CD4-positive, CD25-positive, alpha-beta regulatory T cell (primary cell): Measurements from ENCODE around the gene TRIOBP. TPM values are rescaled to one million over a fixed set of nuclear protein-coding genes. Genes with fewer than 3 reads are reported as not detected.

Experiments
- ATAC-seq, 2 donors: fragments of 150-1000 bp; cut with Tn5 transposase; one replicate each; pipeline ENCODE4 v1.10.0; 2021; ENCODE audit warnings: low read depth in 2 of 2, moderate number of reproducible peaks in 2 of 2, moderate library complexity in 1 of 2
- DNase-seq, 3 donors: peaks; one replicate each; pipeline versions ENCODE4 v3.0.0 to v3.0.0-alpha.2; 2012 to 2022; ENCODE audit warnings: mixed read lengths in 1 of 3
- H3K27ac ChIP-seq: one replicate; pipeline ENCODE4 v1.7.0; 2013; ENCODE audit warnings: mild to moderate bottlenecking, low read length; ENCODE audit not compliant: insufficient read depth, poor library complexity, severe bottlenecking
- H3K27me3 ChIP-seq: one replicate; pipeline ENCODE4 v1.7.0; 2013; ENCODE audit warnings: low read length; ENCODE audit not compliant: control insufficient read depth, insufficient read depth
- H3K36me3 ChIP-seq: one replicate; pipeline ENCODE4 v1.7.0; 2013; ENCODE audit warnings: mild to moderate bottlenecking, low read length, moderate library complexity; ENCODE audit not compliant: control insufficient read depth, insufficient read depth
- H3K4me1 ChIP-seq: 2 replicates; pipeline ENCODE4 v1.7.0; 2013; ENCODE audit warnings: mild to moderate bottlenecking, low read length; ENCODE audit not compliant: insufficient read depth, control insufficient read depth, poor library complexity, severe bottlenecking
- H3K4me3 ChIP-seq: one replicate; pipeline ENCODE4 v1.7.0; 2013; ENCODE audit warnings: low read depth, mild to moderate bottlenecking, low read length, moderate library complexity
- H3K9me3 ChIP-seq, 2 experiments: 1 replicate in 1 of 2; 2 replicates in 1 of 2; pipeline ENCODE4 v1.7.0; 2013; ENCODE audit warnings: low read length in 2 of 2, mild to moderate bottlenecking in 1 of 2, moderate library complexity in 1 of 2; ENCODE audit not compliant: control insufficient read depth in 2 of 2
- H3K27ac Mint-ChIP-seq, 3 donors: one replicate each; pipeline ENCODE4 v1.8.0; 2020 to 2022; ENCODE audit warnings: mild to moderate bottlenecking in 3 of 3, mixed read lengths in 3 of 3, moderate library complexity in 2 of 3
- H3K27me3 Mint-ChIP-seq: one replicate; pipeline ENCODE4 v1.8.0; 2022; ENCODE audit warnings: mild to moderate bottlenecking, mixed read lengths
- H3K36me3 Mint-ChIP-seq: one replicate; pipeline ENCODE4 v1.8.0; 2020; ENCODE audit warnings: mixed read lengths
- H3K4me1 Mint-ChIP-seq, 4 donors: one replicate each; pipeline ENCODE4 v1.8.0; 2020 to 2022; ENCODE audit warnings: mixed read lengths in 4 of 4, mild to moderate bottlenecking in 1 of 4
- H3K4me3 Mint-ChIP-seq, 4 donors: one replicate each; pipeline ENCODE4 v1.8.0; 2020 to 2022; ENCODE audit warnings: mild to moderate bottlenecking in 4 of 4, mixed read lengths in 4 of 4, moderate library complexity in 3 of 4
- H3K9me3 Mint-ChIP-seq, 7 donors: one replicate each; pipeline ENCODE4 v1.8.0; 2020 to 2022; ENCODE audit warnings: mixed read lengths in 7 of 7, mild to moderate bottlenecking in 3 of 7, moderate library complexity in 2 of 7
- polyA plus RNA-seq, 4 donors: library from polyadenylated mRNA; unstranded; fragments of 300-500 nt; fragmentation: Illumina TruSeq; gene quantifications; one replicate each; pipeline ENCODE4 v1.2.3, GENCODE V29; 2021
- total RNA-seq: library from RNA; stranded (reverse); gene quantifications from one replicate; pipeline ENCODE4 v1.2.3, GENCODE V29; 2022

Gene TRIOBP
- total and polyA plus RNA-seq, 5 donors from 2014 or later, result 10.9 to 24.8 (median 14.0) TPM

GRCh38 chr22:37751449-37752188 lies 54.8 kb downstream of the TRIOBP start:
- H3K36me3 ChIP-seq, result peaks cover 15% of the 10 kb centered on the region
- peaks cover 20% of the 10 kb centered on the region for H3K4me1 ChIP-seq
- Mint-ChIP-seq H3K27me3 (no peaks in the 10 kb centered on the region), H3K9me3 (no peaks in the 10 kb centered on the region), H3K4me3 (peak overlapping the region in 1 of 4 donors; percentile 51), H3K36me3 (peaks cover 3% of the 10 kb centered on the region), H3K4me1 (peaks cover 0 to 25% (median 15%) of the 10 kb centered on the region in 4 donors), H3K27ac (no peak overlapping the region)
- H3K27me3 ChIP-seq, result no peaks in the 10 kb centered on the region
- no peak overlapping the region for H3K4me3 ChIP-seq
- no peaks in the 10 kb centered on the region for H3K9me3 ChIP-seq
- no peak overlapping the region for H3K27ac ChIP-seq
- ATAC-seq (no peak), DNase-seq (no peak)

- no peak overlapping the region for H3K4me3 ChIP-seq
- H3K9me3 ChIP-seq, result no peaks in the 10 kb centered on the region
- Mint-ChIP-seq H3K4me3 (peak overlapping the region in 1 of 4 donors; percentile 51), H3K36me3 (peaks cover 3% of the 10 kb centered on the region), H3K27me3 (no peaks in the 10 kb centered on the region), H3K9me3 (no peaks in the 10 kb centered on the region), H3K4me1 (peaks cover 0 to 20% (median 15%) of the 10 kb centered on the region in 4 donors), H3K27ac (no peak overlapping the region)
- H3K36me3 ChIP-seq, result peaks cover 21% of the 10 kb centered on the region
- H3K27me3 ChIP-seq, result no peaks in the 10 kb centered on the region
- H3K27ac ChIP-seq, result no peak overlapping the region
- ATAC-seq (no peak), DNase-seq (no peak)
- peaks cover 12% of the 10 kb centered on the region for H3K4me1 ChIP-seq
Observed at GRCh38 chr22:37752189-37753087, 55.6 kb downstream of the TRIOBP start.

- Histone ChIP-seq H3K9me3 (no peaks in the 10 kb centered on the region), H3K27me3 (no peaks in the 10 kb centered on the region), H3K4me1 (peaks cover 1% of the 10 kb centered on the region), H3K27ac (no peak overlapping the region), H3K36me3 (peaks cover 30% of the 10 kb centered on the region), H3K4me3 (no peak overlapping the region)
- no peak for ATAC-seq
- DNase-seq, result no peak
- no peak overlapping the region for H3K27ac Mint-ChIP-seq
- H3K4me1 Mint-ChIP-seq, result peaks cover 0 to 8% (median 5%) of the 10 kb centered on the region in 4 donors
- H3K36me3 Mint-ChIP-seq, result peaks cover 3% of the 10 kb centered on the region
- no peaks in the 10 kb centered on the region for H3K9me3 Mint-ChIP-seq
- no peaks in the 10 kb centered on the region for H3K27me3 Mint-ChIP-seq
- H3K4me3 Mint-ChIP-seq, result no peak overlapping the region
Observed at GRCh38 chr22:37753746-37754145, 56.9 kb downstream of the TRIOBP start.

- H3K27ac Mint-ChIP-seq, result no peak overlapping the region
- H3K4me3 Mint-ChIP-seq, result no peak overlapping the region
- no peak overlapping the region for H3K4me3 ChIP-seq
- no peaks in the 10 kb centered on the region for H3K27me3 Mint-ChIP-seq
- no peak overlapping the region for H3K27ac ChIP-seq
- H3K36me3 Mint-ChIP-seq, result peaks cover 7% of the 10 kb centered on the region
- H3K9me3 ChIP-seq, result no peaks in the 10 kb centered on the region
- no peaks in the 10 kb centered on the region for H3K27me3 ChIP-seq
- peaks cover 42% of the 10 kb centered on the region for H3K36me3 ChIP-seq
- H3K4me1 Mint-ChIP-seq, result peaks cover 0 to 2% (median 0%) of the 10 kb centered on the region in 4 donors
- no peaks in the 10 kb centered on the region for H3K9me3 Mint-ChIP-seq
- no peak for ATAC-seq
- no peaks in the 10 kb centered on the region for H3K4me1 ChIP-seq
- DNase-seq, result no peak
Observed at GRCh38 chr22:37757663-37758062, 60.8 kb downstream of the TRIOBP start.

- no peak for ATAC-seq
- Mint-ChIP-seq H3K27ac (peak overlapping the region in 1 of 3 donors; percentile 10), H3K4me3 (no peak overlapping the region), H3K4me1 (peaks cover 0 to 2% (median 0%) of the 10 kb centered on the region in 4 donors), H3K27me3 (no peaks in the 10 kb centered on the region), H3K9me3 (no peaks in the 10 kb centered on the region), H3K36me3 (peaks cover 4% of the 10 kb centered on the region)
- H3K9me3 ChIP-seq, result no peaks in the 10 kb centered on the region
- H3K4me3 ChIP-seq, result no peak overlapping the region
- DNase-seq, result no peak
- H3K4me1 ChIP-seq, result no peaks in the 10 kb centered on the region
- H3K36me3 ChIP-seq, result peaks cover 45% of the 10 kb centered on the region
- H3K27ac ChIP-seq, result no peak overlapping the region
- H3K27me3 ChIP-seq, result no peaks in the 10 kb centered on the region
Observed at GRCh38 chr22:37758694-37759093, 61.8 kb downstream of the TRIOBP start.

- H3K27me3 ChIP-seq, result no peaks in the 10 kb centered on the region
- no peak for ATAC-seq
- H3K9me3 ChIP-seq, result no peaks in the 10 kb centered on the region
- no peak overlapping the region for H3K4me3 Mint-ChIP-seq
- H3K27ac Mint-ChIP-seq, result no peak overlapping the region
- H3K36me3 ChIP-seq, result peaks cover 48% of the 10 kb centered on the region
- no peaks in the 10 kb centered on the region for H3K4me1 ChIP-seq
- H3K9me3 Mint-ChIP-seq, result no peaks in the 10 kb centered on the region
- H3K4me1 Mint-ChIP-seq, result peaks cover 0 to 2% (median 0%) of the 10 kb centered on the region in 4 donors
- peaks cover 4% of the 10 kb centered on the region for H3K36me3 Mint-ChIP-seq
- H3K27ac ChIP-seq, result no peak overlapping the region
- no peak for DNase-seq
- H3K4me3 ChIP-seq, result no peak overlapping the region
- H3K27me3 Mint-ChIP-seq, result no peaks in the 10 kb centered on the region
Observed at GRCh38 chr22:37759281-37759680, 62.4 kb downstream of the TRIOBP start.

- Mint-ChIP-seq H3K27ac (no peak overlapping the region), H3K27me3 (no peaks in the 10 kb centered on the region), H3K36me3 (peaks cover 4% of the 10 kb centered on the region), H3K9me3 (no peaks in the 10 kb centered on the region), H3K4me3 (no peak overlapping the region), H3K4me1 (peaks cover 0 to 2% (median under 1%) of the 10 kb centered on the region in 4 donors)
- Histone ChIP-seq H3K9me3 (no peaks in the 10 kb centered on the region), H3K4me1 (no peaks in the 10 kb centered on the region), H3K36me3 (peaks cover 40% of the 10 kb centered on the region), H3K27me3 (no peaks in the 10 kb centered on the region), H3K27ac (no peak overlapping the region), H3K4me3 (no peak overlapping the region)
- ATAC-seq, result no peak
- no peak for DNase-seq
Observed at GRCh38 chr22:37760152-37760551, 63.3 kb downstream of the TRIOBP start.
